ENCODE measurements around the gene UBAP1. TPM values are rescaled to one million over a fixed set of nuclear protein-coding genes. Genes with fewer than 3 reads are reported as not detected.

UBAP1 gene
- total RNA-seq, 4 donors from 2014 or later, result 31.6 to 52.2 (median 42.3) TPM

GRCh38 chr9:34259315-34259714 lies 80.5 kb downstream of the UBAP1 start:
- TF ChIP-seq CTCF (IDR thresholded peaks at IDR 0.05; ENCODE audit: low read depth), result no peak

- no peak for TF ChIP-seq CTCF (IDR thresholded peaks at IDR 0.05; ENCODE audit: low read depth)
These were observed 84.1 kb downstream of the UBAP1 start for GRCh38 chr9:34262971-34263370.

- no peak for TF ChIP-seq CTCF (IDR thresholded peaks at IDR 0.05; ENCODE audit: low read depth)
These were observed 88.8 kb downstream of the UBAP1 start for GRCh38 chr9:34267660-34268059.

- TF ChIP-seq CTCF (IDR thresholded peaks at IDR 0.05; ENCODE audit: low read depth), result no peak
These were observed 92.6 kb downstream of the UBAP1 start for GRCh38 chr9:34271265-34272006.

GRCh38 chr9:34272101-34272541 lies 93.3 kb downstream of the UBAP1 start:
- no peak for TF ChIP-seq CTCF (IDR thresholded peaks at IDR 0.05; ENCODE audit: low read depth)

- TF ChIP-seq CTCF (IDR thresholded peaks at IDR 0.05; ENCODE audit: low read depth), result no peak
These were observed 97.0 kb downstream of the UBAP1 start for GRCh38 chr9:34275811-34276210.

- no peak for TF ChIP-seq CTCF (IDR thresholded peaks at IDR 0.05; ENCODE audit: low read depth)
These were observed 97.9 kb downstream of the UBAP1 start for GRCh38 chr9:34276772-34277171.

Data from subcutaneous adipose tissue (tissue), 4 donors.